ENCODE data around the gene CLASP1. TPM values are rescaled to one million over a fixed set of nuclear protein-coding genes. Genes with fewer than 3 reads are reported as not detected.
"Not testable (repeated sequence)": the region's sequence is repeated elsewhere in the genome, so short reads cannot be mapped to it uniquely, and the experiment has no call there.

Gene CLASP1
- total RNA-seq, 2 experiments from 2014 or later: 33.8 to 72.4 TPM

- Histone ChIP-seq H3K9me2 (ENCODE audit: insufficient read depth, low read length) (no peaks in the 10 kb centered on the region), H4K20me1 (ENCODE audit: insufficient read depth, low read length) (no peaks in the 10 kb centered on the region), H3K79me2 (ENCODE audit: insufficient read depth, low read depth, low read length) (no peaks in the 10 kb centered on the region), H3K36me3 (ENCODE audit: insufficient read depth, low read length) (no peaks in the 10 kb centered on the region), H3K4me2 (ENCODE audit: low read length) (no peak overlapping the region), H3K9me3 (ENCODE audit: low read length) (no peaks in the 10 kb centered on the region), H2AFZ (ENCODE audit: low read length) (no peak overlapping the region), H3K4me3 (ENCODE audit: low read depth, low read length, poor library complexity, severe bottlenecking) (no peak overlapping the region), H3K27ac (ENCODE audit: low read depth, low read length, poor library complexity, severe bottlenecking) (no peak overlapping the region), H3K4me1 (ENCODE audit: insufficient read depth, low read length, poor library complexity, severe bottlenecking) (no peaks in the 10 kb centered on the region)
- ChIA-PET CTCF (ENCODE audit: unreplicated experiment) (no interaction called here), POLR2A (no interaction called here)
- intact Hi-C loops (cut with micrococcal nuclease; ENCODE audit: unreplicated experiment): no loop called here
- TF ChIP-seq, protein P1, sequence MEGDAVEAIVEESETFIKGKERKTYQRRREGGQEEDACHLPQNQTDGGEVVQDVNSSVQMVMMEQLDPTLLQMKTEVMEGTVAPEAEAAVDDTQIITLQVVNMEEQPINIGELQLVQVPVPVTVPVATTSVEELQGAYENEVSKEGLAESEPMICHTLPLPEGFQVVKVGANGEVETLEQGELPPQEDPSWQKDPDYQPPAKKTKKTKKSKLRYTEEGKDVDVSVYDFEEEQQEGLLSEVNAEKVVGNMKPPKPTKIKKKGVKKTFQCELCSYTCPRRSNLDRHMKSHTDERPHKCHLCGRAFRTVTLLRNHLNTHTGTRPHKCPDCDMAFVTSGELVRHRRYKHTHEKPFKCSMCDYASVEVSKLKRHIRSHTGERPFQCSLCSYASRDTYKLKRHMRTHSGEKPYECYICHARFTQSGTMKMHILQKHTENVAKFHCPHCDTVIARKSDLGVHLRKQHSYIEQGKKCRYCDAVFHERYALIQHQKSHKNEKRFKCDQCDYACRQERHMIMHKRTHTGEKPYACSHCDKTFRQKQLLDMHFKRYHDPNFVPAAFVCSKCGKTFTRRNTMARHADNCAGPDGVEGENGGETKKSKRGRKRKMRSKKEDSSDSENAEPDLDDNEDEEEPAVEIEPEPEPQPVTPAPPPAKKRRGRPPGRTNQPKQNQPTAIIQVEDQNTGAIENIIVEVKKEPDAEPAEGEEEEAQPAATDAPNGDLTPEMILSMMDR (conservative IDR thresholded peaks at IDR 0.05; ENCODE audit: low read length): no peak
- TF ChIP-seq EZH2phosphoT487 (IDR thresholded peaks at IDR 0.05; ENCODE audit: borderline replicate concordance, low read depth, low read length): no peak
- BruUV-seq (replicated peaks): no TSS peak
- no peak for DNase-seq (ENCODE audit: low spot score)
These were observed 332.3 kb downstream of the CLASP1 start for GRCh38 chr2:121316986-121317385.

DNA sequence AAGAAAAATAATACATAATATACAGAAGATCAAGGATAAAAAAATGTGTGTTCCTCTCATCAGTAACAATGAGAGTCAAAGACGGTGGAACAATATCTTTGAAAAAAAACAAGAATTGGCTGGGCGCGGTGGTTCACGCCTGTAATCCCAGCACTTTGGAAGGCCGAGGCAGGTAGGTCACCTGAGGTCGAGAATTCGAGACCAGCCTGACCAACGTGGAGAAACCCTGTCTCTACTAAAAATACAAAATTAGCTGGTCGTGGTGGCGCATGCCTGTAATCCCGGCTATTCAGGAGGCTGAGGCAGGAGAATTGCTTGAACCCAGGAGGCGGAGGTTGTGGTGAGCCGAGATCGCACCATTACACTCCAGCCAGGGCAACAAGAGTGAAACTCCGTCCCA, 335.6 kb downstream of the CLASP1 start:
- H3K4me3 ChIP-seq (ENCODE audit: low read depth, low read length, poor library complexity, severe bottlenecking); H3K9me2 ChIP-seq (ENCODE audit: insufficient read depth, low read length); BruUV-seq (replicated peaks); intact Hi-C loops (cut with micrococcal nuclease; ENCODE audit: unreplicated experiment); H3K36me3 ChIP-seq (ENCODE audit: insufficient read depth, low read length); H3K4me1 ChIP-seq (ENCODE audit: insufficient read depth, low read length, poor library complexity, severe bottlenecking); H3K9me3 ChIP-seq (ENCODE audit: low read length); H2AFZ ChIP-seq (ENCODE audit: low read length); H3K27ac ChIP-seq (ENCODE audit: low read depth, low read length, poor library complexity, severe bottlenecking); H4K20me1 ChIP-seq (ENCODE audit: insufficient read depth, low read length); H3K79me2 ChIP-seq (ENCODE audit: insufficient read depth, low read depth, low read length); DNase-seq (ENCODE audit: low spot score); H3K4me2 ChIP-seq (ENCODE audit: low read length): not testable (repeated sequence)
- CTCF ChIA-PET (ENCODE audit: unreplicated experiment): interaction anchor here (0.5 kb wide), 1 partner anchor 85 kb away, joined by 3 read pairs; no protein-coding TSS in a partner anchor
- POLR2A ChIA-PET: interaction anchor here (0.6 to 0.9 kb wide), 2 partner anchors 15 to 40 kb away, joined by 3 read pairs; no protein-coding TSS in a partner anchor

DNA sequence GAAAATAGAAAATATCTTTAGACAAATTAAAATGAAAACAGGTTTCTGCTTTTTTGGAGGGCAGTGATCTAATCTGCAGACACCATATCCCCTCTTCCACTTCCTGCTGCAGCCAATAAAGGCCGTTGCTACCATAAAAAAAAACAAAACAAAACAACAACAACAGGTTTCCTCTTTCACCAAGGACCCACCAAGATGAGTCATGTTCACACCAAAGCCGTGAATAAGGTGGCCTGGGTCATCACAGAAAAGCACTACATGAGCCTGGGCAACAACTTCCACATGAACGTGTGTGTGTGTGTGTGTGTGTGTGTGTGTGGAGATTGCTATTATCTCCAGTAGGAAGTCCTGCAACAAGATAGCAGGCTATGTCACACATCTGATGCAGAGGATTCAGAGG, 339.5 kb downstream of the CLASP1 start:
- Histone ChIP-seq H4K20me1 (ENCODE audit: insufficient read depth, low read length) (no peaks in the 10 kb centered on the region), H3K27ac (ENCODE audit: low read depth, low read length, poor library complexity, severe bottlenecking) (no peak overlapping the region), H3K9me2 (ENCODE audit: insufficient read depth, low read length) (no peaks in the 10 kb centered on the region), H3K36me3 (ENCODE audit: insufficient read depth, low read length) (no peaks in the 10 kb centered on the region), H3K4me2 (ENCODE audit: low read length) (no peak overlapping the region), H3K4me3 (ENCODE audit: low read depth, low read length, poor library complexity, severe bottlenecking) (no peak overlapping the region), H3K4me1 (ENCODE audit: insufficient read depth, low read length, poor library complexity, severe bottlenecking) (no peaks in the 10 kb centered on the region), H3K79me2 (ENCODE audit: insufficient read depth, low read depth, low read length) (no peaks in the 10 kb centered on the region), H2AFZ (ENCODE audit: low read length) (no peak overlapping the region), H3K9me3 (ENCODE audit: low read length) (no peaks in the 10 kb centered on the region)
- ChIA-PET POLR2A (no interaction called here), CTCF (ENCODE audit: unreplicated experiment) (no interaction called here)
- no TSS peak for BruUV-seq (replicated peaks)
- DNase-seq (ENCODE audit: low spot score): no peak
- intact Hi-C loops (cut with micrococcal nuclease; ENCODE audit: unreplicated experiment): no loop called here
- no peak for TF ChIP-seq EZH2phosphoT487 (IDR thresholded peaks at IDR 0.05; ENCODE audit: borderline replicate concordance, low read depth, low read length)
- TF ChIP-seq, protein P1 (conservative IDR thresholded peaks at IDR 0.05; ENCODE audit: low read length): no peak
